SIG-M5 (cell line): ENCODE measurements around the gene PCLO.
"Not testable (repeated sequence)": the region's sequence is repeated elsewhere in the genome, so short reads cannot be mapped to it uniquely, and the experiment has no call there.

Source experiments
- DNase-seq: peaks from one replicate; lab custom pipeline; 2025; lab: John Stamatoyannopoulos, UW

Gene PCLO

GRCh38 chr7:83130623-83131545, 31.8 kb downstream of the PCLO start:
- no peak for DNase-seq

- DNase-seq, result no peak
Observed at GRCh38 chr7:83130191-83130590, 32.5 kb downstream of the PCLO start.

DNA sequence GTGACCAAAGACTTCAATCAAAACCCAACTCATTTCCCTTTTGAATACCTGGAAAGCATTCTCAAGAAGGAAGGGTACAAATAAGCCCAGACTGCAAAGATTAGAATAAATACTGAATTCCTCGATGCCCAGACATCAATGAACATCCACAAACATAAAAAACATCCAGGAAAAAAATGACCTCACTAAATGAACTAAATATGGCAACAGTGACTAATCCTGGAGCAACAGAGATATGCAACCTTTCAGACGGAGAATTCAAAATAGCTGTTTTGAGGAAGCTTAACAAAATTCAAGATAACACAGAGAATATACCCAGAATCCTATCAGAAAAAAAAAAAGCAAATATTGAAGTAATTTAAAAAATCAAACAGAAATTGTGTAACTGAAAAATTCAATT, 43.2 kb downstream of the PCLO start:
- no peak for DNase-seq

- DNase-seq, result no peak
Observed at GRCh38 chr7:83119026-83119382, 43.7 kb downstream of the PCLO start.

DNA sequence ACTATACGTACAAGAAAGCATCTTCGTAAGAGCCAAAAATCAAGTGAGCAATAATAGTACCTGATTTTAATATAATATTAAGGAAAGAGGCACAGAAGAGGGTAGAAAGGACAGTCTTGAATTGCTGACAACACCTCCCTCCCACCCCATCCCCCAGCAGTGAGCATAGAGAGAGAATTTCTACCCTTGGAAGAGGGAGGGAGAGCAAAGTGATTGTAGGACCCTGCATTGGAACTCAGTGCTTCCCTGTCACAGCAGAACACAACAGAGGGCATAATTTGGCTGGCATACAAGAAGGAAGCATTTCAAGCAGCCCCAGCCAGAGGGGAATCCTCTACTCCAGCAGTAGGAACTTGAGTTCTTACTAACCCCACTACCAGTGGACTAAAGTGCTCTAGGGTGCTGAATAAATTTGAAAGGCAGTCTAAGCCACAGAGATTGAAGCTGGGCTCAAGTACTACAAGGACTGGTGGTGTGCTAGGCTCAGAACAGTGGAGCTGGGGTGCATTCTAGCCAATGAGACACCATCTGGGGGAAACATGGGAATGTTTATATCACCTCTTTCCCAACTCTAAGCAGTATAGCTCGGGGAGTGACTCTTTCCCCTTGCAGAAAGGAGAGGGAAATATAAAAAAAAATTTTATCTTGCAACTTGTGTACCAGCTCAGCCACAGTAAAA, 44.2 kb downstream of the PCLO start:
- no peak for DNase-seq

GRCh38 chr7:83117466-83117865, 45.2 kb downstream of the PCLO start:
- DNase-seq, result no peak

DNA sequence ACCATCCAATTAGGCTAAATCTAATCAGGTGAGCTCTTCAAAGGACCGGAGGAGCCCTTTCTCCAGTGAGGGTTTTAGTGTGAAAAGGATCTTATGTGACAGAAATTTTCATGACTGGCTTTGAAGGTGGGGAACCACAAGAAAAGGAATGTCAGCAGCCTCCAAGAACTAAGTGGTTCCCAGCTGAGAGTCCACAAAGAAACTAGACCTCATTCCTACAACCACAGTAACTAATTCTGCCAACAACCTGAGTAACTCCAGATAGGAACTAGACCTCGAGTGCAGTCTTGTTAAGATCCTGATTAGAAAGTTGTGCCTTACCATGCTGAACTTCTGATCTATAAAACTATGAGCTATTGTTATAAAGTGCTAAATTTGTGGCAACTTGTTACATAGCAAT, 51.3 kb downstream of the PCLO start:
- no peak for DNase-seq

- no peak for DNase-seq
Observed at GRCh38 chr7:83109352-83109751, 53.3 kb downstream of the PCLO start.

DNA sequence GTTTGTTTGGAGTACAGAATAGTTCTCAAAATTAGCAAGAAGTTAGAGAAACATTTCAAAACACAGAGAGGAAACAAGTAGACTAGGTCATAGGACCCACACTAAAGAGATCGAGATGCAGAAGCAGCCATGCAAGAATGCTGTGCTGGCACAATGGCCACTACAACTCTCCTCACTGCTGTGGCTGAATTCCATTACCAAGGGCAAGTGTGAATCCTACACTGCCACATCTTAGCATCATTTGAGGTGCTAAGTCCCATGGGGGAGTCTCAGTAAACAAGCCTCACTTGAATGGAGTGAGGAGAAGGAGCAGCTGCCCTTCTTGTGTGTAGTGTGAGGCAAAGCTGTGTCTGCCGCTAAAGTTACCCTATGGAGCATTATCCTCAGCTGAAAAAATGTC, 56.7 kb downstream of the PCLO start:
- DNase-seq, result no peak

GRCh38 chr7:83105063-83105462, 57.6 kb downstream of the PCLO start:
- no peak for DNase-seq

DNA sequence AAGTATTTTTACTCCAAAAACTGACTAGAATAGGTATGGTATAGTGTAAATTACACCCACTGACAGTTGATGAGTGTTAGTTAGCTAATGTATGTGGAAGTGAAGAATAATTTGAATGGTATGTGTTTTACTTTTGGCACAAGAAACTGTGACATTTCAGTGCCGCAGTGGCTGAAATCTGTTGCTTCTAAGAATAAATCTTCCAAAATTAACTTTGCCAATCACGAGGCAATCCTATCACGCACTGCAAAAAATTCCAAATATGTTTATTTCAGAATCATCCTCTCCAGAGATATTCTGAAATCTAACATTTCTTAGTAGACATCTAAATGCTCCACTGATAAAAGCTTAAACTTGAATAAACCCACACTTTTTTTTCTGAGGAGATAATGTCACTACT, 61.2 kb downstream of the PCLO start:
- DNase-seq, result no peak

- no peak for DNase-seq
Observed at GRCh38 chr7:83096065-83096580, 66.6 kb downstream of the PCLO start.

GRCh38 chr7:83085299-83085698, 77.4 kb downstream of the PCLO start:
- no peak for DNase-seq

- not testable (repeated sequence) for DNase-seq
Observed at GRCh38 chr7:83079879-83080278, 82.8 kb downstream of the PCLO start.

DNA sequence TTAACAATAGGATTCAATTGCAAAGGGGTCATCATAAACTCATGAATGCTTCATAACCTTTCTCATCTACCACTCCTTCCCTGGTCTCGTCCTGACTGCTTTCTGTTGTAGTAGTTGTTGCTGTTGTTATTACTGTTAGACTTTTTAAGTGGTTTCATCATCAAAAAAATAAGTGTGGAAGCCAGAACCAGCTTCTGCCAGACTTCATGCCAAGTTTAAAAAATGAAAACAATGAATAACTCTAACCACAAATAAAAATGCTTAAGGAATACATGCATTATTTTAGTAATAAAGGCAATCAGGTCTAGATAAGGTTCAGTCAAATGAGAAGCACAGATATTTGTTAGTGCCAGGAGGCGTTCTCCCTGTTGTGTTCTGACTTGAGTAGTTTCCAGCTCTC, 85.4 kb downstream of the PCLO start:
- DNase-seq, result no peak

GRCh38 chr7:83072576-83073517, 89.8 kb downstream of the PCLO start:
- DNase-seq, result no peak

- DNase-seq, result no peak
Observed at GRCh38 chr7:83065714-83066113, 97.0 kb downstream of the PCLO start.

- no peak for DNase-seq
Observed at GRCh38 chr7:83060218-83060617, 102.5 kb downstream of the PCLO start.

GRCh38 chr7:83058667-83059066, 104.0 kb downstream of the PCLO start:
- no peak for DNase-seq

DNA sequence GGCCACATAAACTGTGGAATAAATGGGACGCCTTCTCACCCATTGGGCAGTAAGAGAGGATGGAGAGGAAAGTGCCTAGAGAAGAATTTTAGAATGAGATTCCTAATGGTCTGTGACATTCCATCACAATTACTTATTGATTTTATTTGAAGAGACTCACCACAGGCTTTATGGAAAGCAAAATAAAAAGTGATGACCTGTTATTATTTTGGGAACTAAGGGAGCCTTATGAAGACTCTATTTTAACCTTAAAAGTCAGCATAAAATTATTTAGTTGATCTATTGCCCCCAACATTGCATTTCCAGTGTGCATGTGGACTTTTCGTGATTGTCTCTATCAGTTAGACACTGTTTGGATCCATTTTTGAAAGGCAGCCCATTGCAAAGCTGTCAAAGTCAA, 107.5 kb downstream of the PCLO start:
- DNase-seq, result no peak

- DNase-seq, result no peak
Observed at GRCh38 chr7:83054472-83054871, 108.2 kb downstream of the PCLO start.

GRCh38 chr7:83053965-83054364, 108.7 kb downstream of the PCLO start:
- DNase-seq, result no peak
